HS-27A (cell line): ENCODE data around the gene LDB1.

Source experiments
- DNase-seq: peaks from one replicate; pipeline ENCODE4 v3.0.0-alpha.2; 2012; ENCODE audit warnings: low read depth, missing footprints

Gene LDB1

DNA sequence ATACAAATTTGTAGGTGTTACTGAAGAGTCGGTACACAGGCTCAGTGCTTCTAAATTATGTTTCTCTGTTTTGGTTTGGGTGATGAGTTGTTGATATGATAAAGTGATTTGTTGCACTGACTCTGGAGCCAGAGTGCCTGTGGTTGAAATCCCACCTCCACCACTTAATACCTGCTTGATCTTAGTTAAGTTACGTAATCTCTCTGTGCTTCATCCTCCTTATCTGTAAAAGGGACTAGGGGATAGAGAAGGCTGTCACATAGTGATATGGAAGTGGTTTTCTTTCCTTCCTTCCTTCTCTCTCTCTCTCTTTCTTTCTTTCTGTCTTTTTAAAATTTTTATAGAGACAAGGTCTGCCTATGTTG is 55.7 kb downstream of the LDB1 start:
- DNase-seq = no peak

DNA sequence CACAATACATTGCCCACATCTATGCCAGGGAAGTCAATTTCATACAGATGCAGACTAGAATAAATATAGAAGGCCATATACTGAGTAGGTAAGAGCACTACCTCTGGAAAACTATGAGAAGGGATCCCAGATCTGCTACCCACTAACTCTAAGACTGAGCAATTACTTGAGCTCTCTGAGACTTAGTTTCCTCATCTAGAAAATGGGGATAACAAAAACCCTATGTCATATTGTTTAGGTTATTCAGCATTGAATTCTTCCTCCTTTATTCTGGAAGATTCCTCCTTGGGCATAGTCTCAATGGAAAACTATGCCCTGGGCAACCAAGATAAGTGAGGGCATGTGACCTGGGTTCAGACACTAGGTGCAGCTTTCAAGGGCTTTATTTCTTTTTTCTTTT is 60.2 kb downstream of the LDB1 start:
- no peak for DNase-seq
